ENCODE results near the gene GPAM. TPM values are rescaled to one million over a fixed set of nuclear protein-coding genes. Genes with fewer than 3 reads are reported as not detected.
A peak's percentile ranks its signal among the peaks of the same experiment; 100 is the strongest.

GPAM gene
- total RNA-seq, 1 donor: 10.5 TPM

DNA sequence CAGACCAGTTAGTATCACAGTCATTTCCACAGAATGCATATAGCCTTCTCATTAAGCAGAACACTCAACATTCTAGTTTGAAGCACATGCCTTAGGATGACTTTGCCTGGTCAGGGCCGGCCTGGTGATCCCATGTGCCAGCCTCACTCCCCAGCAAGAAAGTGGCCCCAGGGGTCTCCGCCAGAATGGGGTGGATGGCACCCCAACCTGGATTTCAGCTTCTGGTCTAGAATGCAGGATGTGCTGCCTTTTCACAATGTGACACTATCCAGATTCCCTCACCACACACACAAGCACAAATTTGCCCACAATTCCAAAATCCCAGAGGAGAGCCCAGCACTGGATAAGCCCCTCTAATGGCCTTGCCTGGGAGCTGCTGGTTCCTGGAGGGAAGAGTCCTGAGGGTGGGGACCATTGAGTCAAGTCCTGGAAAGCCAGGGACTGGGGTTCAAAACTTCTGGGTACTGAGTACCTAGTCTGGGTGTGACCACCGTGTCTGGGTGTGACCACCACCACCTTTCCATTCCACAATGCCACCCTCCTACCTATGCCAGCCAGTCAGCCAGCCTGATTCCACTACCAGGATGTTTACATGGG is 41.5 kb upstream of the GPAM start:
- no peaks in the 10 kb centered on the region for H3K27me3 ChIP-seq (ENCODE audit: insufficient read depth, low read length)
- TF ChIP-seq, protein P1, sequence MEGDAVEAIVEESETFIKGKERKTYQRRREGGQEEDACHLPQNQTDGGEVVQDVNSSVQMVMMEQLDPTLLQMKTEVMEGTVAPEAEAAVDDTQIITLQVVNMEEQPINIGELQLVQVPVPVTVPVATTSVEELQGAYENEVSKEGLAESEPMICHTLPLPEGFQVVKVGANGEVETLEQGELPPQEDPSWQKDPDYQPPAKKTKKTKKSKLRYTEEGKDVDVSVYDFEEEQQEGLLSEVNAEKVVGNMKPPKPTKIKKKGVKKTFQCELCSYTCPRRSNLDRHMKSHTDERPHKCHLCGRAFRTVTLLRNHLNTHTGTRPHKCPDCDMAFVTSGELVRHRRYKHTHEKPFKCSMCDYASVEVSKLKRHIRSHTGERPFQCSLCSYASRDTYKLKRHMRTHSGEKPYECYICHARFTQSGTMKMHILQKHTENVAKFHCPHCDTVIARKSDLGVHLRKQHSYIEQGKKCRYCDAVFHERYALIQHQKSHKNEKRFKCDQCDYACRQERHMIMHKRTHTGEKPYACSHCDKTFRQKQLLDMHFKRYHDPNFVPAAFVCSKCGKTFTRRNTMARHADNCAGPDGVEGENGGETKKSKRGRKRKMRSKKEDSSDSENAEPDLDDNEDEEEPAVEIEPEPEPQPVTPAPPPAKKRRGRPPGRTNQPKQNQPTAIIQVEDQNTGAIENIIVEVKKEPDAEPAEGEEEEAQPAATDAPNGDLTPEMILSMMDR (IDR thresholded peaks at IDR 0.05; ENCODE audit: extremely low read depth, low read depth, low read length): no peak

DNA sequence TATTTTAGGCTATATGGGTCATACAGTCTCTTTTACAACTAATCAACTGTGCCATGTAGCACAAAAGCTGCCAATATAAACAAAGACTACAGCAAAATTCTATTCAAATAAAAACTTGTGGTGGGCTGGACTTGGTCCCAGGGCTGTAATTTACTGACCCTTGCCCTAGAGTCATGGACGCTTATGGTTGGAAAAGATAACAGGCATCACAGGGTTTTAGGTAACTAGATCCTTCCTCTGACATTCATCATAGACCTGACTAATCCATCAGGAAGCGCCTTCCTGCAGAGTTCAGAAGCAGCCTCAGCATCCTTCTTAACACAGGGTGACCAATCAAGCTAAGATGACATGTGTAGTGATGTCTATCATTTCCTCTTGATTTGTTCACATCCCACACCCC is 40.2 kb upstream of the GPAM start:
- Histone ChIP-seq H4K20me1 (ENCODE audit: insufficient read depth, low read length) (no peaks in the 10 kb centered on the region), H3K9me3 (ENCODE audit: low read depth, low read length) (peaks cover 2% of the 10 kb centered on the region), H3K4me2 (ENCODE audit: insufficient read depth, low read length) (no peak overlapping the region), H3K4me3 (ENCODE audit: insufficient read depth, low read length) (no peak overlapping the region), H3K36me3 (ENCODE audit: insufficient read depth, low read length) (no peaks in the 10 kb centered on the region), H3K79me2 (ENCODE audit: insufficient read depth, low read length) (no peaks in the 10 kb centered on the region), H3K27me3 (ENCODE audit: insufficient read depth, low read length) (no peaks in the 10 kb centered on the region), H2AFZ (ENCODE audit: low read length) (no peak overlapping the region), H3K4me1 (ENCODE audit: insufficient read depth, low read length) (peaks cover 17% of the 10 kb centered on the region), H3K27ac (ENCODE audit: low read depth, low read length) (no peak overlapping the region)
- peak; percentile 58 for DNase-seq (ENCODE audit: insufficient read length, low spot score, missing footprints)
- TF ChIP-seq, protein P1 (IDR thresholded peaks at IDR 0.05; ENCODE audit: extremely low read depth, low read depth, low read length): no peak

More for the DNA sequence above, 41.5 kb upstream of the GPAM start:
- no peak overlapping the region for H3K4me3 ChIP-seq (ENCODE audit: insufficient read depth, low read length)
- no peak overlapping the region for H3K4me2 ChIP-seq (ENCODE audit: insufficient read depth, low read length)
- H3K36me3 ChIP-seq (ENCODE audit: insufficient read depth, low read length): no peaks in the 10 kb centered on the region
- no peak overlapping the region for H2AFZ ChIP-seq (ENCODE audit: low read length)
- DNase-seq (ENCODE audit: insufficient read length, low spot score, missing footprints): no peak
- peaks cover 2% of the 10 kb centered on the region for H3K9me3 ChIP-seq (ENCODE audit: low read depth, low read length)
- peaks cover 29% of the 10 kb centered on the region for H3K4me1 ChIP-seq (ENCODE audit: insufficient read depth, low read length)
- no peak overlapping the region for H3K27ac ChIP-seq (ENCODE audit: low read depth, low read length)
- H3K79me2 ChIP-seq (ENCODE audit: insufficient read depth, low read length): no peaks in the 10 kb centered on the region
- no peaks in the 10 kb centered on the region for H4K20me1 ChIP-seq (ENCODE audit: insufficient read depth, low read length)

DNA sequence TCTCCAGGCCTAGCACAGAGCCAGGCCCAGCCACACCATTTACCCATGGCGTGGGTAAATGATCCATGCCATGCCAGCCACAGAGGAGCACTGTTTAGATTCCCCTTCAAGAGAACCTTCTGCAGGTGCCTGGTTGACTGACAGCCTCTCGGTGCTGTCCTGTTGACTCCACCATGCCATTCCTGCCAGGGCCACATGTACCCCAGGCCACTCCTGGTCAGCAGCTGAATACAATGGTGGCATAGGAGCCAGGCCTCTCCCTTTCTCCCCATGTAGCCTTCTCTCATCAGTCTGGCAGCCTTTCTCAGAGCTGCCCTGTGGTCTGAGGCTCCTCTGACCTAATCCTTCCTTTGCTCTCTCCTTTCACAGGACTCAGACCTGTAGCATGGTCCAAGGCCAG is 39.2 kb upstream of the GPAM start:
- no peaks in the 10 kb centered on the region for H3K79me2 ChIP-seq (ENCODE audit: insufficient read depth, low read length)
- no peaks in the 10 kb centered on the region for H4K20me1 ChIP-seq (ENCODE audit: insufficient read depth, low read length)
- H3K4me2 ChIP-seq (ENCODE audit: insufficient read depth, low read length): no peak overlapping the region
- H3K4me3 ChIP-seq (ENCODE audit: insufficient read depth, low read length): no peak overlapping the region
- no peaks in the 10 kb centered on the region for H3K27me3 ChIP-seq (ENCODE audit: insufficient read depth, low read length)
- TF ChIP-seq, protein P1 (IDR thresholded peaks at IDR 0.05; ENCODE audit: extremely low read depth, low read depth, low read length): no peak
- no peak overlapping the region for H2AFZ ChIP-seq (ENCODE audit: low read length)
- DNase-seq (ENCODE audit: insufficient read length, low spot score, missing footprints): no peak
- H3K4me1 ChIP-seq (ENCODE audit: insufficient read depth, low read length): peaks cover 17% of the 10 kb centered on the region
- H3K36me3 ChIP-seq (ENCODE audit: insufficient read depth, low read length): no peaks in the 10 kb centered on the region
- H3K9me3 ChIP-seq (ENCODE audit: low read depth, low read length): peaks cover 2% of the 10 kb centered on the region
- no peak overlapping the region for H3K27ac ChIP-seq (ENCODE audit: low read depth, low read length)

- DNase-seq (ENCODE audit: insufficient read length, low spot score, missing footprints): no peak
- no peak overlapping the region for H3K4me3 ChIP-seq (ENCODE audit: insufficient read depth, low read length)
- H4K20me1 ChIP-seq (ENCODE audit: insufficient read depth, low read length): no peaks in the 10 kb centered on the region
- H3K27ac ChIP-seq (ENCODE audit: low read depth, low read length): no peak overlapping the region
- H2AFZ ChIP-seq (ENCODE audit: low read length): no peak overlapping the region
- peaks cover 2% of the 10 kb centered on the region for H3K9me3 ChIP-seq (ENCODE audit: low read depth, low read length)
- H3K4me2 ChIP-seq (ENCODE audit: insufficient read depth, low read length): no peak overlapping the region
- H3K36me3 ChIP-seq (ENCODE audit: insufficient read depth, low read length): no peaks in the 10 kb centered on the region
- H3K27me3 ChIP-seq (ENCODE audit: insufficient read depth, low read length): no peaks in the 10 kb centered on the region
- TF ChIP-seq, protein P1 (IDR thresholded peaks at IDR 0.05; ENCODE audit: extremely low read depth, low read depth, low read length): no peak
- H3K4me1 ChIP-seq (ENCODE audit: insufficient read depth, low read length): peaks cover 10% of the 10 kb centered on the region
- H3K79me2 ChIP-seq (ENCODE audit: insufficient read depth, low read length): no peaks in the 10 kb centered on the region
These were observed 38.0 kb upstream of the GPAM start for GRCh38 chr10:112221545-112221944.
